Activated CD4-positive, CD25-positive, alpha-beta regulatory T cell treated with anti-CD3 and anti-CD28 coated beads, Interleukin-2, amount 50 U/mL, for 24 hours (primary cell): ENCODE data around the gene GLIPR1L1.

Experiments
- ATAC-seq, 2 donors: fragments of 150-1000 bp; cut with Tn5 transposase; one replicate each; pipeline ENCODE4 v1.10.0; 2021; ENCODE audit warnings: mild to moderate bottlenecking in 1 of 2, moderate library complexity in 1 of 2

The GLIPR1L1 gene

GRCh38 chr12:75334384-75335030, at the start of gene GLIPR1L1:
Gene GLIPR1L1, plus strand, starts transcription at chr12:75334670. Its CDS starts 59 bp downstream, at chr12:75334729.
- peak; percentile 77 to 82 for ATAC-seq

- no peak for ATAC-seq
Measured at GRCh38 chr12:75288860-75289259, 45.6 kb upstream of the GLIPR1L1 start.

- ATAC-seq = no peak
Measured at GRCh38 chr12:75289753-75290152, 44.7 kb upstream of the GLIPR1L1 start.

GRCh38 chr12:75291014-75291413, 43.5 kb upstream of the GLIPR1L1 start:
- no peak for ATAC-seq

- ATAC-seq = no peak
Measured at GRCh38 chr12:75294336-75294735, 40.1 kb upstream of the GLIPR1L1 start.

GRCh38 chr12:75294797-75295196, 39.7 kb upstream of the GLIPR1L1 start:
- no peak for ATAC-seq

- no peak for ATAC-seq
Measured at GRCh38 chr12:75302225-75302624, 32.2 kb upstream of the GLIPR1L1 start.

GRCh38 chr12:75302781-75303180, 31.7 kb upstream of the GLIPR1L1 start:
- ATAC-seq = no peak

GRCh38 chr12:75305412-75306332, 28.8 kb upstream of the GLIPR1L1 start:
- ATAC-seq = no peak

- ATAC-seq = no peak
Measured at GRCh38 chr12:75308279-75308678, 26.2 kb upstream of the GLIPR1L1 start.

- ATAC-seq = no peak
Measured at GRCh38 chr12:75311369-75311768, 23.1 kb upstream of the GLIPR1L1 start.

- no peak for ATAC-seq
Measured at GRCh38 chr12:75315518-75315917, 19.0 kb upstream of the GLIPR1L1 start.

- no peak for ATAC-seq
Measured at GRCh38 chr12:75317784-75318183, 16.7 kb upstream of the GLIPR1L1 start.

GRCh38 chr12:75322464-75322863, 12.0 kb upstream of the GLIPR1L1 start:
- ATAC-seq = no peak

GRCh38 chr12:75323663-75324062, 10.8 kb upstream of the GLIPR1L1 start:
- no peak for ATAC-seq

- ATAC-seq = no peak
Measured at GRCh38 chr12:75327642-75328041, 6.8 kb upstream of the GLIPR1L1 start.

- ATAC-seq = peak; percentile 63 to 72
Measured at GRCh38 chr12:75329918-75330826, 4.3 kb upstream of the GLIPR1L1 start, which contains the start of gene CAPS2. Gene CAPS2, minus strand, starts transcription at chr12:75330324. Its CDS starts 3,826 bp downstream, at chr12:75326498.

GRCh38 chr12:75337905-75338304, 3.4 kb downstream of the GLIPR1L1 start:
- ATAC-seq = peak in 1 of 2 donors; percentile 31

GRCh38 chr12:75341873-75342272, 7.4 kb downstream of the GLIPR1L1 start:
- ATAC-seq = no peak

GRCh38 chr12:75345531-75345930, 11.1 kb downstream of the GLIPR1L1 start:
- no peak for ATAC-seq

GRCh38 chr12:75346215-75346614, 11.7 kb downstream of the GLIPR1L1 start:
- ATAC-seq = peak; percentile 96 to 97

GRCh38 chr12:75349946-75350345, 15.5 kb downstream of the GLIPR1L1 start:
- no peak for ATAC-seq

- no peak for ATAC-seq
Measured at GRCh38 chr12:75350413-75350812, 15.9 kb downstream of the GLIPR1L1 start.
